Osteoblast (primary cell): ENCODE measurements around the gene PHACTR1. TPM values are rescaled to one million over a fixed set of nuclear protein-coding genes. Genes with fewer than 3 reads are reported as not detected.

Source experiments
- DNase-seq: peaks from one replicate; pipeline ENCODE4 v3.0.0; 2011; ENCODE audit warnings: low spot score, mixed read lengths; ENCODE audit not compliant: insufficient read length; ENCODE audit errors: missing footprints
- H2AFZ ChIP-seq: 2 replicates; pipeline ENCODE4 v1.6.0; 2011; ENCODE audit warnings: mild to moderate bottlenecking, low read length
- H3K27ac ChIP-seq: 2 replicates; pipeline ENCODE4 v1.5.1; 2011; ENCODE audit warnings: mild to moderate bottlenecking, low read depth, low read length, moderate library complexity
- H3K27me3 ChIP-seq: 2 replicates; pipeline ENCODE4 v1.6.0; 2012; ENCODE audit warnings: mild to moderate bottlenecking, control low read depth, inconsistent platforms, low read length, moderate library complexity; ENCODE audit not compliant: insufficient read depth
- H3K36me3 ChIP-seq: 2 replicates; pipeline ENCODE4 v1.5.1; 2011; ENCODE audit warnings: mild to moderate bottlenecking, low read length, control low read depth, moderate library complexity; ENCODE audit not compliant: insufficient read depth
- H3K4me1 ChIP-seq: 2 replicates; pipeline ENCODE4 v1.5.1; 2011; ENCODE audit warnings: mild to moderate bottlenecking, low read length, control low read depth, moderate library complexity; ENCODE audit not compliant: insufficient read depth
- H3K4me2 ChIP-seq: 2 replicates; pipeline ENCODE4 v1.6.0; 2011; ENCODE audit warnings: mild to moderate bottlenecking, low read length; ENCODE audit not compliant: insufficient read depth
- H3K4me3 ChIP-seq: fragments of 200-600 bp; sonication (generic); 3 replicates; pipeline ENCODE4 v1.5.1; 2012; ENCODE audit warnings: mild to moderate bottlenecking, low read length, inconsistent platforms; ENCODE audit not compliant: insufficient read depth
- H3K79me2 ChIP-seq: 2 replicates; pipeline ENCODE4 v1.6.0; 2012; ENCODE audit warnings: mild to moderate bottlenecking, low read length, control low read depth, inconsistent platforms; ENCODE audit not compliant: insufficient read depth
- H3K9me3 ChIP-seq: 2 replicates; pipeline ENCODE4 v1.5.1; 2011; ENCODE audit warnings: low read depth, low read length, control low read depth
- H4K20me1 ChIP-seq: 2 replicates; pipeline ENCODE4 v1.6.0; 2012; ENCODE audit warnings: mild to moderate bottlenecking, low read length, control low read depth; ENCODE audit not compliant: insufficient read depth
- CTCF ChIP-seq: IDR thresholded peaks from 2 replicates; pipeline ENCODE4 v1.5.1; 2011; ENCODE audit warnings: mild to moderate bottlenecking, low read depth, low read length, moderate library complexity; ENCODE audit errors: extremely low read depth
- total RNA-seq: library from RNA; depleted of rRNA; stranded (reverse); fragments of >200 nt; gene quantifications from 2 replicates; pipeline ENCODE4 v1.2.3, GENCODE V29; 2012

Gene PHACTR1
- total RNA-seq, 1 donor, result 0.36 TPM

- H4K20me1 ChIP-seq, result no peaks in the 10 kb centered on the region
- H3K4me2 ChIP-seq, result no peak overlapping the region
- no peak for DNase-seq
- H3K4me3 ChIP-seq, result no peak overlapping the region
- no peaks in the 10 kb centered on the region for H3K27me3 ChIP-seq
- no peaks in the 10 kb centered on the region for H3K79me2 ChIP-seq
- no peaks in the 10 kb centered on the region for H3K9me3 ChIP-seq
- H3K27ac ChIP-seq, result no peak overlapping the region
- no peaks in the 10 kb centered on the region for H3K4me1 ChIP-seq
- no peaks in the 10 kb centered on the region for H3K36me3 ChIP-seq
- TF ChIP-seq CTCF, result no peak
- no peak overlapping the region for H2AFZ ChIP-seq
Measured at GRCh38 chr6:13117570-13117969, 401.0 kb downstream of the PHACTR1 start.

- Histone ChIP-seq H3K27me3 (no peaks in the 10 kb centered on the region), H3K4me3 (no peak overlapping the region), H3K4me1 (no peaks in the 10 kb centered on the region), H3K9me3 (no peaks in the 10 kb centered on the region), H3K36me3 (no peaks in the 10 kb centered on the region), H3K4me2 (no peak overlapping the region), H4K20me1 (no peaks in the 10 kb centered on the region), H2AFZ (no peak overlapping the region), H3K27ac (no peak overlapping the region), H3K79me2 (no peaks in the 10 kb centered on the region)
- no peak for DNase-seq
- TF ChIP-seq CTCF, result no peak
Measured at GRCh38 chr6:13119549-13119948, 403.0 kb downstream of the PHACTR1 start.

- Histone ChIP-seq H3K4me2 (no peak overlapping the region), H4K20me1 (no peaks in the 10 kb centered on the region), H3K27me3 (no peaks in the 10 kb centered on the region), H3K27ac (no peak overlapping the region), H2AFZ (no peak overlapping the region), H3K4me3 (no peak overlapping the region), H3K36me3 (no peaks in the 10 kb centered on the region), H3K79me2 (no peaks in the 10 kb centered on the region), H3K4me1 (no peaks in the 10 kb centered on the region), H3K9me3 (no peaks in the 10 kb centered on the region)
- no peak for TF ChIP-seq CTCF
- peak; percentile 1 for DNase-seq
Measured at GRCh38 chr6:13120483-13121482, 404.2 kb downstream of the PHACTR1 start.

GRCh38 chr6:13124131-13124530 is 407.6 kb downstream of the PHACTR1 start:
- no peak for TF ChIP-seq CTCF
- no peaks in the 10 kb centered on the region for H3K36me3 ChIP-seq
- H2AFZ ChIP-seq, result no peak overlapping the region
- H3K27ac ChIP-seq, result no peak overlapping the region
- H3K4me2 ChIP-seq, result no peak overlapping the region
- no peaks in the 10 kb centered on the region for H3K79me2 ChIP-seq
- no peak for DNase-seq
- H3K4me3 ChIP-seq, result no peak overlapping the region
- H3K4me1 ChIP-seq, result no peaks in the 10 kb centered on the region
- no peaks in the 10 kb centered on the region for H3K9me3 ChIP-seq
- no peaks in the 10 kb centered on the region for H4K20me1 ChIP-seq
- no peaks in the 10 kb centered on the region for H3K27me3 ChIP-seq
